Skin of body (tissue), 2 donors: ENCODE measurements around the gene PRIM2. TPM values are rescaled to one million over a fixed set of nuclear protein-coding genes. Genes with fewer than 3 reads are reported as not detected.
"Not testable (repeated sequence)": the region's sequence is repeated elsewhere in the genome, so short reads cannot be mapped to it uniquely, and the experiment has no call there.

Experiments
- DNase-seq: peaks from one replicate; lab custom pipeline; 2025; lab: John Stamatoyannopoulos, UW
- total RNA-seq: library from RNA; depleted of rRNA; stranded (reverse); fragments of >200 nt; gene quantifications from one replicate; pipeline ENCODE4 v1.2.3, GENCODE V29; 2014

The PRIM2 gene
- total RNA-seq, 1 donor from 2014 or later = 17.2 TPM

GRCh38 chr6:57362340-57362739 lies 44.9 kb downstream of the PRIM2 start:
- DNase-seq = not testable (repeated sequence)

- DNase-seq = not testable (repeated sequence)
Observed at GRCh38 chr6:57365076-57365583, 47.7 kb downstream of the PRIM2 start.

GRCh38 chr6:57368965-57369731 lies 51.7 kb downstream of the PRIM2 start:
- not testable (repeated sequence) for DNase-seq

GRCh38 chr6:57371779-57372178 lies 54.3 kb downstream of the PRIM2 start:
- DNase-seq = not testable (repeated sequence)

DNA sequence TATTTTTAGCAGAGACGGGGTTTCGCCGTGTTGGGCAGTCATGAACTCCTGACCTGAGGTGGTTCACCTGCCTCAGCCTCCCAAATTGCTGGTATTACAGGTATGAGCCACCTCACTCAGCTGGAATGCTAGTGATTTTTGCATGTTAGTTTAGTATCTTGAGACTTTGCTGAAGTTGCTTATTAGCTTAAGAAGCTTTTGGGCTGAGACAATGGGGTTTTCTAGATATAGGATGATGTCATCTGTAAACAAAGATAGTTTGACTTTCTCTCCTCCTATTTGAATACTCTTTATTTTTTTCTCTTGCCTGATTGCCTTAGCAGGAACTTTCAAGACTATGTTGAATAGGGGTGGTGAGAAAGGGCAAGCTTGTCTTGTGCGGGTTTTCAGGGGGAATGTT lies 57.3 kb downstream of the PRIM2 start:
- DNase-seq = not testable (repeated sequence)

DNA sequence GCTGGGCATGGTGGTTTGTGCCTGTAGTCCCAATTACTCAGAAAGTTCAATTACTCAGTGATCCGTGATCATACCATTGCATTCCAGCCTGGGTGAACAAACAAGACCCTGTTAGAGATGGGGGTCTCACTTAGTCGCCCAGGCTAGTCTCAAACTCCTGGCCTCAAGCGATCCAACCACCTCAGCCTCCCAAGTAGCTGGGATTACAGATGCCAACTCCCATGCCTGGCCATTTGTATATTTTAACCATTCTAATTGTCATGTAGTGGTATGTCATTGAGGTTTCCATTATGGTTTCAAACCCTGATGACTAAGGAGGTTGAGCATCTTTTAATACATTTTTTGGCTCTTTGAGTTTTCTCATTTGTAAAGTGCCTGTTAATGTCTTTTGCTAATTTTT lies 58.7 kb downstream of the PRIM2 start:
- not testable (repeated sequence) for DNase-seq

- not testable (repeated sequence) for DNase-seq
Observed at GRCh38 chr6:57389038-57389592, 71.7 kb downstream of the PRIM2 start.

DNA sequence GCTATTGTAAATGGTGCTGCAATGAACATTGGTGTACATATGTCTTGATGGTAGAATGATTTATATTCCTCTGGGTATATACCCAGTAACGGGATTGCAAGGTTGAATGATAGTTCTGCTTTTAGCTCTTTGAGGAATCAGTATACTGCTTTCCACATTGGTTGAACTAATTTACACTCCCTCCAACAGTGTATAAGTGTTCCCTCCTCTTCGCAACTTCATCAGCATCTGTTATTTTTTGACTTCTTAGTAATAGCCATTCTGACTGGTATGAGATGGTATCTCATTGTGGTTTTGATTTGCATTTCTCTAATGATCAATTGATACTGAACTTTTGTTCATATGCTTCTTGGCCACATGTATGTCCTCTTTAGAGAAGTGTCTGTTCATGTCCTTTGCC lies 73.4 kb downstream of the PRIM2 start:
- DNase-seq = not testable (repeated sequence)

GRCh38 chr6:57392047-57392446 lies 74.6 kb downstream of the PRIM2 start:
- not testable (repeated sequence) for DNase-seq

DNA sequence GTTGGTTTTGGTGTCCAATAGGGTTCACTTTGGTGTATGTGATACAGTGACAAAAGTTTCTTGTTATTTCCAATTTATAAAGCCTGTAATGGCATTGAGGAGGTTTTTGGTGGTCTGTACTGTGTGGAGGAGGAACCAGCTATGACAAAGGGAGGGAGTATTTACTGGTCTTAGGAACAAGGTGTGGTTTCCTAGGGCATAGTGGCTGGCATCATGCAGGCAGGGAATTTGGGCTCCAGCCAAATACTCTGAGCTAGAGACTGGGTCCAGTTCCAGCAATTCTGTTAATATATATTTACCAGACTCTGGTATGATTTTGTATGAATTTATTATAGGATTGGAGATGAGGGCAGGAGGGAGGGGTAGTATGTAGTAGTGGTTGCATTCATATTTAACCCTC lies 101.9 kb downstream of the PRIM2 start:
- DNase-seq = not testable (repeated sequence)

GRCh38 chr6:57421503-57421902 lies 104.1 kb downstream of the PRIM2 start:
- no peak for DNase-seq

DNA sequence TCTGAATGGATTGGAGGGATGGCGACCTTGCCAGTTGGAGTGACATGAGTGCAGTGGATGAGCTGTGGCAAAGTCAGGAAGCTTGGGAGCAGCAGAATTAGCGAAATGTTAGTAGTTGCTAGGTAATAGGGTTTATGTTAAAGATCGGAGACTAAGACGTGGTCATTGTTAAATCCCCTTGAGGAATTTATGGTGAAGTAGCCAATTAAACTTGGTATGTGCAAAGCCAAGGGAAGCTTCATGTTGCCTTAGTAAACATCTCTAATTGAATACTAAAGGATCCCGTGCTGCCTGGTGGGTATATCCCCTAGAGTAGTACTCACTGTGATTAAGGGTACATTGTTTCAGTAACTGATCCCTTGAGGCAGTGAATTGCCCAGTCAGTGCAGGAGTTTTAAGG lies 106.0 kb downstream of the PRIM2 start:
- no peak for DNase-seq

- not testable (repeated sequence) for DNase-seq
Observed at GRCh38 chr6:57431742-57432141, 114.3 kb downstream of the PRIM2 start.

DNA sequence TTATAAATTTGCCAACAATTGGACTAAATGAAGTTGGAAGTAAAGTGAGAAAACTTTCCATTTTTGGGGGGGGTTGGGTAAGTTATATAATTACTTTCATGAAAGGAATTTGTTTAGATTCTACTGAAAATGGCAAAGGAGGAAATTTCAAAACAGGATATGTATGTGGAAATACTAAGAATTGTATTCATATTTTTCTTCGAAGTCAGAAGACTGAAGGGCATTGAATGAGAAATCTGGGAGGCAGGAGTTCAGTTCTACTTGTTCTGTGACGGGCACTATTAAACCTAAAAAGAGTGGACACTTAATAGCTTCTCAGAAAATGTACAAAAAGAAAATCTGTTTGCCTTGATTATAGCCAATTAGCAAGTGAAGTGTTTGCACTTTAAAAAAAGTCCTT lies 114.7 kb downstream of the PRIM2 start:
- DNase-seq = no peak

DNA sequence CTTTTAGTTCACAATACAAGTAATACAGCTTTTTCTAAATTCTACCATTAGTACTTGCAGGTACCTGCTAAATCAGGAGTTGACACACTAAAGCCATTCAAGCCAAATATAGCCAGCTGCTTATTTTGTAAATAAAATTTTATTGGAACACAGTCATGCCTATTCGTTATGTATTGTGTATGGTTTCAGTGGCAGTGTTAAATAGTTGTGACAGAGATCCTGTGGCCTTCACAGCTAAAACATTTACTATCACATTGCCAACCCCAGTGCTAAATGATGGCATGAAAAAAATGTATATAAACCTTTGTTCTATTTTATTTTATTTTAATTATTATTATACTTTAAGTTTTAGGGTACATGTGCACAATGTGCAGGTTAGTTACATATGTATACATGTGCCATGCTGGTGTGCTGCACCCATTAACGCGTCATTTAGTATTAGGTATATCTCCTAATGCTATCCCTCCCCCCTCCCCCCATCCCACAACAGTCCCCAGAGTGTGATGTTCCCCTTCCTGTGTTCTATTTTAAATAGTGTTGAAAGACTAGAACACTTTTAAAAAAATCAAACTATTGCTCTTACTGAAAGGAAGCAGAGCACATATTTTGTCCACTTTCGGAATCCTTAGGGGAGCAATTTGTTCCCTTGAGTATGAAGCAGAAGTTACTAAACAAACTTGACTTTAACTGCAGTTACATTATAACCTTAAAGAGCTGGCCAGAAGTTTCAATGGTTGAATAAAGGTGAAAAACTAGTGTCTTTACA lies 115.7 kb downstream of the PRIM2 start:
- no peak for DNase-seq

DNA sequence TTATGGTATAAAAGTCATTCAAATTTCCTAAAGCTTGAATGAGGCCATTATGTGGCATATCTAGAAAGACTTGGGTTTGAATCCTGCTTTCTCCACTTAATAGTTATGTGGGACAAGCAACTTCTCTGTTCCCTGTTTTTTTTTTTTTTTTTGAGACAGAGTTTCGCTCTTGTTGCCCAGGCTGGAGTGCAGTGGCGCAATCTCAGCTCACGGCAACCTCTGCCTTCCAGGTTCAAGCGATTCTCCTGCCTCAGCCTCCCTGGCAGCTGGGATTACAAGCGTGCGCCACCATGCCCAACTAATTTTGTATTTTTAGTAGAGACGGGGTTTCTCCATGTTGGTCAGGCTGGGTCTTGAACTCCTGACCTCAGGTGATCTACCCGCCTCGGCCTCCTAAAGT lies 116.4 kb downstream of the PRIM2 start:
- not testable (repeated sequence) for DNase-seq

DNA sequence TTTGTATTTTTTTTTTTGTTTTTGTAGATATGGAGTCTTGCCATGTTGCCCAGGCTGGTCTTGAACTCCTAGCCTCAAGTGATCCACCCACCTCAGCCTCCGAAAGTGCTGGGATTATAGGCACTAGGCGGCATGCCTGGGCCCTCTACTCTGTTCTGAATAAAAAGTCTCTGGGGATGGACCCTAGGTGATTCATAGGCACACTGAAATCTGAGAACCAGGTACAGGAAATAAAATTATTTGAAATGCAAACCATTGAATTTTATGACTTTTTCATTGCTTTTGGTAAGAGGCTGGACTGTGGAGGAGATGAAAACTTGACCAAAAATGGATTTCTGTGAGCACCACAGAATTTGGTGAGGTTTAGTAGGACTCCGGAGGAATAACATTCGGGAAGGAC lies 117.5 kb downstream of the PRIM2 start:
- DNase-seq = no peak

DNA sequence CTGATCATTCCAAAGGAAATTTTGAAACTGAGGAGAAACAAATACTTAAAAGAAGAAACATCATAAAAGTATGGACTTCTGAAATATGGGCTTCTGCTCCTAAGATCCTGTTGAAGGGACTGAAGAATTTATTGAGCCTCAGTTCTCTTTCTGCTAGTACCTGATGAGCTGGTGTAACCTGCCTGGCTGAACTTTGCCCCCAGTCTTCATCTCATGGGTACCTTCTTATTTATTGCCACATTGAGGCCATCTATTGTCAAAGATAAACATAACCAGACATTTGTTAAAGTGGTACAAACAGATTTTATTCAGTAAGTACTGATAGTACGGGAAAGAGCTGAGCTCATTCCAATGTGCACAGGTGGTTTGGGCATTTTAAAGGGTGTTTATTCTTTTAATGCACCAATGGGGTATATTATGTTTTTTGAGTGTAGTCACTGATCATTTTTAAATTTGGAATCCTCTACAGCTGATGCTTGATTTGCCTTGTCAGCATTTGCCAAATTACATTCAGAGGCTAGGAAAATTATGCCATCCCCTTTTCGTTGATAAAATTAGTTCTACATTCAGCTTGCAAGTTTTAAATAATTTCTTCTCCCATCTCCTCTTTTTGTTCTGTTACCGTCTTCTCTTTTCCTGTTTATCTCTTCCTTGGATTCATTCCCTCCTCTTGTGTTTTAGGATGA lies 118.2 kb downstream of the PRIM2 start:
- DNase-seq = no peak

DNA sequence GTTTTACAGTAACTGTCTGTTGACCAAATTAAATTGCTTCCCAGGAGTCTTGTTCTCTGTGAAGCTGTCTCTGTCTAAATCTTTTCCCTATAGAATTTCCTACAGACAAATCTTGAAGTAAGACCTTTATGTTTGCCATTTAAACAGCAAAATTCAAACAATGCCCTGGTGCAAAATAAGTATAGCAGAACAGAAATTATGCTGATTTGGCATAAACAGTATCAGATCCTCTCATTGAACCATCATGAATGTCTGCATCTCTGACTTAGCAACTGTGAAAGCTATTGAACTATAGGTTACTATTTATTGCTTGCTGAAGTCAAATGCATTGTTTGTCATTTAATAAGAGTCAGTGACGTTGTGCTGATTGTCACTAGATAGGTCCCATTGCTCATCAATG lies 123.3 kb downstream of the PRIM2 start:
- not testable (repeated sequence) for DNase-seq

- DNase-seq = not testable (repeated sequence)
Observed at GRCh38 chr6:57442133-57442532, 124.7 kb downstream of the PRIM2 start.

DNA sequence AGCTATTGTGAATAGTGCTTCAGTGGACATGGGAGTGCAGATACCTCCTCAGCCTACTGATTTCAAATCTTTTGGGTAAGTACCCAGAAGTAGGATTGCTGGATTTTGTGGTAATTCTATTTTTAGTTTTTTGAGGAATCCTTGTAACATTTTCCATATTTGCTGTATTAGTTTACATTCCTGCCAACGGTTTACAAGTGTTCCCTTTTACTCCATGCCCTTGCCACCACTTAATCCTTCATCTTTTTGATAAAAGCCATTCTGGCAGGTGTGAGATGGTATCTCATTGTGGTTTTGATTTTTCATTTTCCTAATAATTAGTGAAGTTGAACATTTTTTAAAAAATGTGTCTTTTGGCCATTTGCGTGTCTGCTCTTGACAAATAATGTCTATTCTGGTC lies 125.8 kb downstream of the PRIM2 start:
- not testable (repeated sequence) for DNase-seq
